ENCODE results near the gene SLCO3A1.
A peak's percentile ranks its signal among the peaks of the same experiment; 100 is the strongest.

SLCO3A1 gene

GRCh38 chr15:92121047-92121446 is 267.5 kb downstream of the SLCO3A1 start:
- no peak overlapping the region for H3K27ac ChIP-seq (ENCODE audit: low read depth, low read length)
- 0 out of 2 replicates have a peak, but pooled peaks cover 4% of the 10 kb centered on the region for H3K36me3 ChIP-seq (ENCODE audit: insufficient read depth, low read length)
- peaks cover 11% of the 10 kb centered on the region for H3K9me3 ChIP-seq (ENCODE audit: insufficient read depth, low read depth, low read length)
- no peak overlapping the region for H3K9ac ChIP-seq (ENCODE audit: low read depth, low read length)
- H3K4me1 ChIP-seq (ENCODE audit: insufficient read depth, low read length), result peaks cover 57% of the 10 kb centered on the region
- no peaks in the 10 kb centered on the region for H3K27me3 ChIP-seq (ENCODE audit: insufficient read depth, low read length)
- H3K4me3 ChIP-seq (ENCODE audit: low read length), result no peak overlapping the region

DNA sequence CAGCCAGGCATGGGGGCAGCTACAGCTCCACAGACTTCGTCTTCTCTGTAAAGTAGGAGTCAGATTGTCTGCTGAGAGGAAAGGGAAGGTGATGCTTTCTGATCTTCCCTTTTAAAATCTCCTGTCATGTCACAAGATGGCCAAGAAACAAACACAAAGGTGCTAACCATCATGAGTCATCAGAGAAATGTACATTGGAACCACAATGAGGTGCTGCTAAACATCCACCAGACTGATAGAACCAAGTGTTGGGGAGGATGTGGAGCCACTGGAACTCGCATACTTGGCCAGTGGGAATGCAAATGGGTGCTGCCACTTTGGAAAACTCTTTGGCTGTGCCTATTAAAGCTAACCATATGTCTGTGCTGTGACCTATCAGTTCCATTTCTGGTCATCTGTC is 268.8 kb downstream of the SLCO3A1 start:
- Histone ChIP-seq H3K9me3 (ENCODE audit: insufficient read depth, low read depth, low read length) (peaks cover 11% of the 10 kb centered on the region), H3K36me3 (ENCODE audit: insufficient read depth, low read length) (0 out of 2 replicates have a peak, but pooled peaks cover 4% of the 10 kb centered on the region), H3K27me3 (ENCODE audit: insufficient read depth, low read length) (no peaks in the 10 kb centered on the region), H3K27ac (ENCODE audit: low read depth, low read length) (no peak overlapping the region), H3K9ac (ENCODE audit: low read depth, low read length) (no peak overlapping the region), H3K4me3 (ENCODE audit: low read length) (no peak overlapping the region), H3K4me1 (ENCODE audit: insufficient read depth, low read length) (peaks cover 45% of the 10 kb centered on the region)
- WGBS, result 65% methylated on average over 2 of the region's 2 CpGs

- H3K4me1 ChIP-seq (ENCODE audit: insufficient read depth, low read length), result peaks cover 28% of the 10 kb centered on the region
- H3K27ac ChIP-seq (ENCODE audit: low read depth, low read length), result peak overlapping the region; percentile 9; the same call in 1 of the 2 replicates
- H3K9ac ChIP-seq (ENCODE audit: low read depth, low read length), result no peak overlapping the region
- no peak overlapping the region for H3K4me3 ChIP-seq (ENCODE audit: low read length)
- 43% methylated on average over 6 of the region's 6 CpGs for WGBS
- H3K9me3 ChIP-seq (ENCODE audit: insufficient read depth, low read depth, low read length), result peaks cover 11% of the 10 kb centered on the region
- no peaks in the 10 kb centered on the region for H3K27me3 ChIP-seq (ENCODE audit: insufficient read depth, low read length)
- 0 out of 2 replicates have a peak, but pooled peaks cover 4% of the 10 kb centered on the region for H3K36me3 ChIP-seq (ENCODE audit: insufficient read depth, low read length)
Measured at GRCh38 chr15:92123962-92124656, 270.6 kb downstream of the SLCO3A1 start.

- no peaks in the 10 kb centered on the region for H3K27me3 ChIP-seq (ENCODE audit: insufficient read depth, low read length)
- 86% methylated on average over 2 of the region's 3 CpGs for WGBS
- no peak overlapping the region for H3K9ac ChIP-seq (ENCODE audit: low read depth, low read length)
- H3K27ac ChIP-seq (ENCODE audit: low read depth, low read length), result no peak overlapping the region; the same call in 1 of the 2 replicates
- H3K4me1 ChIP-seq (ENCODE audit: insufficient read depth, low read length), result peaks cover 23% of the 10 kb centered on the region
- 0 out of 2 replicates have a peak, but pooled peaks cover 4% of the 10 kb centered on the region for H3K36me3 ChIP-seq (ENCODE audit: insufficient read depth, low read length)
- H3K9me3 ChIP-seq (ENCODE audit: insufficient read depth, low read depth, low read length), result peaks cover 11% of the 10 kb centered on the region
- H3K4me3 ChIP-seq (ENCODE audit: low read length), result no peak overlapping the region
Measured at GRCh38 chr15:92124657-92125010, 271.1 kb downstream of the SLCO3A1 start.

DNA sequence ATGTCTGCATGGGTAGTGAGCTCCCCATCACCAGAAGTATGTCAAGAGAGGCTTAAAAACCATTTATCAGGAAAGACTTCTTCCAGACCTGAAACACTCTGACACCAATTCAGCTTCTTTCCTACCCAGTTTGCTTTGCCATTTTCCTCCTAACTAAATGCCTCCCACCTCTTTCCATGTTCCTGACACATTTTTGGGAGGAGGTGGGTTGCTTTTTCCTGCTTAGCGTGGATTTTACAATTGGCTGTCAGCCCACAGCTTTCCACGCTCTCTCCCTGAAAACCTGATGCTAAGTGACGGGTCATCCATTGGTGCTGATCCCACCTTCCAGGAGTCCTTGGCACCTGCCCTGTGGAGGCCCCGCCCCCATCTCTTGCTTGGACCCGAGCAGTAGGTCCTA is 275.3 kb downstream of the SLCO3A1 start:
- Histone ChIP-seq H3K4me1 (ENCODE audit: insufficient read depth, low read length) (peaks cover 17% of the 10 kb centered on the region), H3K9ac (ENCODE audit: low read depth, low read length) (no peak overlapping the region), H3K27me3 (ENCODE audit: insufficient read depth, low read length) (no peaks in the 10 kb centered on the region), H3K9me3 (ENCODE audit: insufficient read depth, low read depth, low read length) (no peaks in the 10 kb centered on the region), H3K27ac (ENCODE audit: low read depth, low read length) (no peak overlapping the region), H3K4me3 (ENCODE audit: low read length) (no peak overlapping the region), H3K36me3 (ENCODE audit: insufficient read depth, low read length) (no peaks in the 10 kb centered on the region)
- 95% methylated on average over 5 of the region's 5 CpGs for WGBS

GRCh38 chr15:92130244-92130643 is 276.7 kb downstream of the SLCO3A1 start:
- Histone ChIP-seq H3K27me3 (ENCODE audit: insufficient read depth, low read length) (no peaks in the 10 kb centered on the region), H3K4me3 (ENCODE audit: low read length) (no peak overlapping the region), H3K36me3 (ENCODE audit: insufficient read depth, low read length) (no peaks in the 10 kb centered on the region), H3K4me1 (ENCODE audit: insufficient read depth, low read length) (peaks cover 10% of the 10 kb centered on the region; the same call in 1 of the 2 replicates), H3K9ac (ENCODE audit: low read depth, low read length) (no peak overlapping the region), H3K27ac (ENCODE audit: low read depth, low read length) (no peak overlapping the region), H3K9me3 (ENCODE audit: insufficient read depth, low read depth, low read length) (no peaks in the 10 kb centered on the region)
- 90% methylated on average over 2 of the region's 2 CpGs for WGBS

GRCh38 chr15:92130906-92131305 is 277.4 kb downstream of the SLCO3A1 start:
- Histone ChIP-seq H3K27me3 (ENCODE audit: insufficient read depth, low read length) (no peaks in the 10 kb centered on the region), H3K4me3 (ENCODE audit: low read length) (no peak overlapping the region), H3K27ac (ENCODE audit: low read depth, low read length) (no peak overlapping the region), H3K9ac (ENCODE audit: low read depth, low read length) (no peak overlapping the region), H3K9me3 (ENCODE audit: insufficient read depth, low read depth, low read length) (no peaks in the 10 kb centered on the region), H3K36me3 (ENCODE audit: insufficient read depth, low read length) (no peaks in the 10 kb centered on the region), H3K4me1 (ENCODE audit: insufficient read depth, low read length) (peaks cover 10% of the 10 kb centered on the region; the same call in 1 of the 2 replicates)
- WGBS, result 96% methylated on average over 3 of the region's 3 CpGs

DNA sequence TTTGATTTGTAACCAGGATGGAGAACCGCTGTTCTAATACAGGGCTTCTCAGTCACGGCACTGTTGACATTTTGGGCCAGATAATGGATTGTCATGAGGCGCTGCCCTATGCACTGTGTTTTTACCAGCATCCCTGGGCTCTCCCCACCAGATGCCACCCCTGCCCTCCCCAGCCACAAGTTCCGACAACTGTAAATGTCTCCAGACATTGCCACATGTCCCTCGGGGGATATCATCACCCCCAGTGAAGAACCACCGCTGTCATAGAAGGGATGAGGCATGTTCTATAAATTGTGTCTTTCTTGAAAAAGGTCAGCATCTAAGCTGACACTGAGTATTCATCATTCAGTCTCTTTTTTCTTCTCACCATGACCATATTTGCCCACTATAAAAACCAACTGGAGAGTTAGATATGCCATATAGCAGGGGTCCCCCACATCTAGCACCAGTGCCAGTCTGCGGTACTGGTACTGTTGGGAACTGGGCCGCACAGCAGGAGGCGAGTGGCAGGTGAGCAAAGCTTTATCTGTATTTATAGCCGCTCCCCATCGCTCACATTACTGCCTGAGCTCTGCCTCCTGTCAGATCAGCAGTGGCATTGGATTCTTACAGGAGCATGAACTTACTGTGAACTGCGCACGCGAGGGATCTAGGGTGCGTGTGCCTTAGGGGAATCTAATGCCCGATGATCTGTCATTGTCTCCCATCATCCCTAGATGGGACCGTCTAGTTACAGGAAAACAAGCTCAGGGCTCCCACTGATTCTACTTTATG is 279.7 kb downstream of the SLCO3A1 start:
- WGBS, result 97% methylated on average over 17 of the region's 17 CpGs

DNA sequence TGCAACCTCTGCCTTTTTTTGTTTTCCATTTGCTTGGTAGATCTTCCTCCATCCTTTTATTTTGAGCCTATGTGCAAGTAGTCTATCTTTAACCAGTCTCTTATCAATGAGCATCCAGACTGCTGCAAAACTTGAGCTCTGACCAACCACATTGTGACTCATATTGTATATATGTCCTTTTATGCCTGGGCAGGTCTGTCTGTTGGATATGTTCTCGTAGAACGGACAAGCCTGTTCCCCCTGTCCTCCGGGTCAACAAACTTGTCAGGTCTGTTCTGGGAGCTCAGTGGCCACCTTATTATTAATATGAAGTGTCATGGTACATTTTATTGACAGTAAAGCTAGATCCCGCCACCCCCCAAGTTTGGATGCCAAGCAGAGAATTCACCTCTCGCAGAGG is 287.3 kb downstream of the SLCO3A1 start:
- 91% methylated on average over 5 of the region's 5 CpGs for WGBS

More for the DNA sequence above, 279.7 kb downstream of the SLCO3A1 start:
- H3K27ac ChIP-seq (ENCODE audit: low read depth, low read length), result no peak overlapping the region
- H3K9ac ChIP-seq (ENCODE audit: low read depth, low read length), result no peak overlapping the region
- H3K36me3 ChIP-seq (ENCODE audit: insufficient read depth, low read length), result no peaks in the 10 kb centered on the region
- H3K27me3 ChIP-seq (ENCODE audit: insufficient read depth, low read length), result no peaks in the 10 kb centered on the region
- no peaks in the 10 kb centered on the region for H3K9me3 ChIP-seq (ENCODE audit: insufficient read depth, low read depth, low read length)
- H3K4me1 ChIP-seq (ENCODE audit: insufficient read depth, low read length), result peaks cover 10% of the 10 kb centered on the region; the same call in 1 of the 2 replicates
- no peak overlapping the region for H3K4me3 ChIP-seq (ENCODE audit: low read length)

DNA sequence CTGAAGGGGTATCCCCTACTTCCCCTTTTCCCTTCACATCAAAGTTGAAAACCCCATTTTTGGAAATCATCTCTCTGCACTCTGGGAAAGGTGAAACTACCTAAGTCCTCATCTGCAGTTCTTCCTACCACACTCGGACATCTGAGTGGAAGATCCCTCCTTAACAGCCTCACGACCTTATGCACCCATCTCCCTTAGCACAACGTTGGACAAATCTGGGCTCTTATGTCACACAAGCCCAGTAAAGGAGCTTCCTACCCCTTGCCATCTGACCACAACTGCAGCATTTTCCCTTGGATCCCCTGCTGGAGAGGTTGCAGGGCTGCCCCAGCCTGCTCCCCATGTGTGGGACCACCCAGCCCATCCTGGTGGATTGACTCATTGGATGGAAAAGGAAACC is 288.1 kb downstream of the SLCO3A1 start:
- 94% methylated on average over 3 of the region's 3 CpGs for WGBS

More for the DNA sequence above, 287.3 kb downstream of the SLCO3A1 start:
- Histone ChIP-seq H3K27me3 (ENCODE audit: insufficient read depth, low read length) (no peaks in the 10 kb centered on the region), H3K4me3 (ENCODE audit: low read length) (no peak overlapping the region), H3K36me3 (ENCODE audit: insufficient read depth, low read length) (no peaks in the 10 kb centered on the region), H3K27ac (ENCODE audit: low read depth, low read length) (no peak overlapping the region), H3K9me3 (ENCODE audit: insufficient read depth, low read depth, low read length) (no peaks in the 10 kb centered on the region), H3K9ac (ENCODE audit: low read depth, low read length) (no peak overlapping the region), H3K4me1 (ENCODE audit: insufficient read depth, low read length) (no peaks in the 10 kb centered on the region)

More for the DNA sequence above, 288.1 kb downstream of the SLCO3A1 start:
- Histone ChIP-seq H3K27me3 (ENCODE audit: insufficient read depth, low read length) (no peaks in the 10 kb centered on the region), H3K4me1 (ENCODE audit: insufficient read depth, low read length) (no peaks in the 10 kb centered on the region), H3K9me3 (ENCODE audit: insufficient read depth, low read depth, low read length) (no peaks in the 10 kb centered on the region), H3K9ac (ENCODE audit: low read depth, low read length) (no peak overlapping the region), H3K36me3 (ENCODE audit: insufficient read depth, low read length) (no peaks in the 10 kb centered on the region), H3K4me3 (ENCODE audit: low read length) (no peak overlapping the region), H3K27ac (ENCODE audit: low read depth, low read length) (no peak overlapping the region)
